ENCODE measurements around the gene ZG16. TPM values are rescaled to one million over a fixed set of nuclear protein-coding genes. Genes with fewer than 3 reads are reported as not detected.
A peak's percentile ranks its signal among the peaks of the same experiment; 100 is the strongest.

Gene ZG16
- total and polyA plus RNA-seq, 9 of the 15 experiments (the other 6 are each of a cell fraction or from before 2014, with no cell fraction given) = 0.04 TPM; not detected in 8

GRCh38 chr16:29806641-29807425, 28.8 kb downstream of the ZG16 start:
- Histone ChIP-seq H3K9ac (ENCODE audit: insufficient read depth in 1 of 2, low read depth in 2 of 2, low read length in 2 of 2) (peak overlapping the region; percentile 84 to 100), H3K9me3 (replicated peaks; ENCODE audit: control insufficient read depth, insufficient read depth, low read depth, low read length) (no peaks in the 10 kb centered on the region), H3K4me1 (replicated peaks in 1 of 2; ENCODE audit: control insufficient read depth in 2 of 2, insufficient read depth in 2 of 2, low read length in 2 of 2) (peaks cover 42 to 59% of the 10 kb centered on the region in 2 experiments), H2AFZ (ENCODE audit: low read depth, low read length) (no peak overlapping the region), H3K79me2 (ENCODE audit: control insufficient read depth, insufficient read depth, low read length) (peaks cover 47% of the 10 kb centered on the region), H3K36me3 (ENCODE audit: control insufficient read depth, insufficient read depth, low read length) (peaks cover 64% of the 10 kb centered on the region), H3K4me2 (ENCODE audit: insufficient read depth, low read length) (peak overlapping the region; percentile 91), H3K27me3 (ENCODE audit: control insufficient read depth in 2 of 2, insufficient read depth in 2 of 2, low read length in 2 of 2) (no peaks in the 10 kb centered on the region), H3K4me3 (peak overlapping the region; percentile 60), H4K20me1 (replicated peaks; ENCODE audit: control insufficient read depth, insufficient read depth, low read length) (peaks cover 23% of the 10 kb centered on the region; the same call in 1 of the 2 replicates), H3K9me1 (ENCODE audit: control insufficient read depth, insufficient read depth, low read length) (no peaks in the 10 kb centered on the region), H3K27ac (ENCODE audit: extremely low read depth, low read depth, low read length) (peak overlapping the region; percentile 88)
- in situ Hi-C loops (cut with MboI) (no loop called here), intact Hi-C loops (cut with micrococcal nuclease) (loop anchor here (2.0 kb wide), 1 partner anchor 42 kb away; no protein-coding TSS in a partner anchor)
- ATAC-seq = 0 out of 3 replicates have a peak, but pooled peaks have one; percentile 0
- POLR2A ChIA-PET = interaction anchor here (0.5 to 2.7 kb wide), 5 partner anchors 9 to 165 kb away, joined by 3 to 8 read pairs (median 5); partner anchors contain the start of genes KIF22 and PAGR1
- WGBS (ENCODE audit: insufficient coverage, low coverage, missing lambda C conversion rate) = under 1% methylated on average over 48 of the region's 99 CpGs
- BruUV-seq (replicated peaks) = no TSS peak
- CTCF ChIA-PET (ENCODE audit: low intra/inter-chr PET ratio) = interaction anchor here (0.7 to 1.1 kb wide), 2 partner anchors 10 to 336 kb away, joined by 3 read pairs; no protein-coding TSS in a partner anchor
- peak; percentile 70 for FAIRE-seq
- DNase-seq (ENCODE audit: extremely low read depth in 1 of 4, low spot score in 3 of 4) = peak; percentile 61 to 90 (median 70)
- TF ChIP-seq ZFP91 (CRISPR knock-in tag; IDR thresholded peaks at IDR 0.05) = no peak
- no peak for TF ChIP-seq HDAC6 (IDR thresholded peaks at IDR 0.05; ENCODE audit: low read depth, low read length)
- TF ChIP-seq CREBBP (IDR thresholded peaks at IDR 0.05; ENCODE audit: low read depth, low read length) = no peak
- TF ChIP-seq SIN3A (IDR thresholded peaks at IDR 0.05; ENCODE audit: borderline replicate concordance in 2 of 2, control insufficient read depth in 1 of 2, low read depth in 2 of 2, low read length in 2 of 2) = no peak; a peak in 2 of 4 replicates
- no peak for TF ChIP-seq MTA2 (IDR thresholded peaks at IDR 0.05; ENCODE audit: low read depth)
- no peak for TF ChIP-seq MLLT1 (IDR thresholded peaks at IDR 0.05)
- TF ChIP-seq ATF2 (CRISPR knock-in tag; IDR thresholded peaks at IDR 0.05) = no peak
- peak; percentile 63 for TF ChIP-seq PCBP1 (IDR thresholded peaks at IDR 0.05; ENCODE audit: low read depth, low read length, poor library complexity, severe bottlenecking)
- TF ChIP-seq GATA2 (CRISPR knock-in tag; IDR thresholded peaks at IDR 0.05) = no peak
- no peak for TF ChIP-seq ZBTB2 (IDR thresholded peaks at IDR 0.05)
- no peak for TF ChIP-seq RAD51 (IDR thresholded peaks at IDR 0.05; ENCODE audit: borderline replicate concordance, low read depth)
- TF ChIP-seq RBM15 (IDR thresholded peaks at IDR 0.05; ENCODE audit: insufficient read depth, low read length) = no peak
- no peak for TF ChIP-seq ZBED1 (IDR thresholded peaks at IDR 0.05)
- TF ChIP-seq FOXP1 (CRISPR knock-in tag; IDR thresholded peaks at IDR 0.05) = no peak
- TF ChIP-seq CBFA2T2 (conservative IDR thresholded peaks at IDR 0.05) = no peak
- no peak for TF ChIP-seq SMAD2 (IDR thresholded peaks at IDR 0.05; ENCODE audit: low read depth, low read length)
